BJ (cell line): ENCODE measurements around the gene CHKB. TPM values are rescaled to one million over a fixed set of nuclear protein-coding genes. Genes with fewer than 3 reads are reported as not detected.
"Not testable (repeated sequence)": the region's sequence is repeated elsewhere in the genome, so short reads cannot be mapped to it uniquely, and the experiment has no call there.

ENCODE experiments used
- CTCF ChIA-PET: fragments of 350-600 bp; formaldehyde crosslinking; extraction: SDS; loops from one replicate; lab custom pipeline; 2021; ENCODE audit warnings: antibody characterized with exemption, inconsistent platforms; lab: Yijun Ruan, JAX
- POLR2A ChIA-PET: fragments of 300-600 bp; sonication (Branson Sonifier 250); formaldehyde crosslinking; extraction: SDS; loops from one replicate; lab custom pipeline; 2021; ENCODE audit warnings: antibody characterized with exemption; lab: Charles Lee
- DNase-seq: peaks from one replicate; pipeline ENCODE4 v3.0.0-alpha.2; 2011; ENCODE audit warnings: low read depth
- H3K27me3 ChIP-seq: 2 replicates; pipeline ENCODE4 v1.6.0; 2011; ENCODE audit warnings: low read length; ENCODE audit not compliant: control insufficient read depth, insufficient read depth
- H3K36me3 ChIP-seq: 2 replicates; pipeline ENCODE4 v1.5.1; 2011; ENCODE audit warnings: low read length; ENCODE audit not compliant: control insufficient read depth, insufficient read depth
- H3K4me3 ChIP-seq: 2 replicates; pipeline ENCODE4 v1.5.1; 2011; ENCODE audit warnings: low read depth, mild to moderate bottlenecking, control low read depth, low read length
- CTCF ChIP-seq: IDR thresholded peaks from 2 replicates; pipeline ENCODE4 v1.5.1; 2011; ENCODE audit warnings: low read depth, mild to moderate bottlenecking, control low read depth, inconsistent platforms, low read length, moderate library complexity; ENCODE audit not compliant: insufficient read depth
- polyA plus RNA-seq: library from polyadenylated mRNA; depleted of rRNA; stranded (reverse); fragments of >200 nt; gene quantifications from 2 replicates; pipeline ENCODE4 v1.2.3, GENCODE V29; 2011

The CHKB gene
- polyA plus RNA-seq, 1 experiment = 51.2 TPM

GRCh38 chr22:50620593-50621355, 38.1 kb upstream of the CHKB start:
- ChIA-PET POLR2A (no interaction called here), CTCF (interaction anchor here (0.6 to 3.2 kb wide), 29 partner anchors 8 to 381 kb away, joined by 3 to 14 read pairs (median 4); partner anchors contain the start of genes CPT1B, HDAC10, KLHDC7B and SCO2)
- no peak; the same call in 1 of the 2 replicates for TF ChIP-seq CTCF
- peaks cover 2% of the 10 kb centered on the region; the same call in 1 of the 2 replicates for H3K36me3 ChIP-seq
- H3K27me3 ChIP-seq = peaks cover 5% of the 10 kb centered on the region
- H3K4me3 ChIP-seq = no peak overlapping the region
- no peak for DNase-seq

GRCh38 chr22:50614296-50614695, 31.6 kb upstream of the CHKB start:
- CTCF ChIA-PET = interaction anchor here (0.7 to 1.1 kb wide), 2 partner anchors 10 to 645 kb away, joined by 3 read pairs; no protein-coding TSS in a partner anchor
- H3K4me3 ChIP-seq, DNase-seq, POLR2A ChIA-PET, H3K36me3 ChIP-seq, H3K27me3 ChIP-seq: not testable (repeated sequence)

- no peaks in the 10 kb centered on the region for H3K36me3 ChIP-seq
- 0 out of 2 replicates have a peak, but pooled peaks cover 4% of the 10 kb centered on the region for H3K27me3 ChIP-seq
- ChIA-PET POLR2A (no interaction called here), CTCF (interaction anchor here (0.7 to 0.8 kb wide), 2 partner anchors 88 to 644 kb away, joined by 3 read pairs; partner anchors contain the start of gene SCO2)
- DNase-seq = no peak
- H3K4me3 ChIP-seq = no peak overlapping the region
- no peak for TF ChIP-seq CTCF
Observed at GRCh38 chr22:50613291-50613981, 30.8 kb upstream of the CHKB start.

GRCh38 chr22:50612528-50613221, 30.0 kb upstream of the CHKB start:
- Histone ChIP-seq H3K36me3 (no peaks in the 10 kb centered on the region), H3K27me3 (0 out of 2 replicates have a peak, but pooled peaks cover 4% of the 10 kb centered on the region), H3K4me3 (no peak overlapping the region)
- ChIA-PET CTCF (interaction anchor here (0.8 to 1.4 kb wide), 3 partner anchors 8 to 87 kb away, joined by 3 to 5 read pairs (median 5); partner anchors contain the start of gene SCO2), POLR2A (no interaction called here)
- no peak for TF ChIP-seq CTCF
- DNase-seq = no peak

GRCh38 chr22:50612168-50612527, 29.5 kb upstream of the CHKB start:
- Histone ChIP-seq H3K27me3 (0 out of 2 replicates have a peak, but pooled peaks cover 4% of the 10 kb centered on the region), H3K4me3 (no peak overlapping the region), H3K36me3 (no peaks in the 10 kb centered on the region)
- no peak for TF ChIP-seq CTCF
- ChIA-PET POLR2A (no interaction called here), CTCF (interaction anchor here (1.2 to 1.4 kb wide), 2 partner anchors 9 to 10 kb away, joined by 5 read pairs; no protein-coding TSS in a partner anchor)
- DNase-seq = no peak
